GM19238 (cell line): ENCODE measurements around the gene ARFGAP1.

Experiments used
- DNase-seq: peaks from one replicate; pipeline ENCODE4 v3.0.0; 2011; ENCODE audit warnings: low spot score; ENCODE audit not compliant: insufficient read length

ARFGAP1 gene

DNA sequence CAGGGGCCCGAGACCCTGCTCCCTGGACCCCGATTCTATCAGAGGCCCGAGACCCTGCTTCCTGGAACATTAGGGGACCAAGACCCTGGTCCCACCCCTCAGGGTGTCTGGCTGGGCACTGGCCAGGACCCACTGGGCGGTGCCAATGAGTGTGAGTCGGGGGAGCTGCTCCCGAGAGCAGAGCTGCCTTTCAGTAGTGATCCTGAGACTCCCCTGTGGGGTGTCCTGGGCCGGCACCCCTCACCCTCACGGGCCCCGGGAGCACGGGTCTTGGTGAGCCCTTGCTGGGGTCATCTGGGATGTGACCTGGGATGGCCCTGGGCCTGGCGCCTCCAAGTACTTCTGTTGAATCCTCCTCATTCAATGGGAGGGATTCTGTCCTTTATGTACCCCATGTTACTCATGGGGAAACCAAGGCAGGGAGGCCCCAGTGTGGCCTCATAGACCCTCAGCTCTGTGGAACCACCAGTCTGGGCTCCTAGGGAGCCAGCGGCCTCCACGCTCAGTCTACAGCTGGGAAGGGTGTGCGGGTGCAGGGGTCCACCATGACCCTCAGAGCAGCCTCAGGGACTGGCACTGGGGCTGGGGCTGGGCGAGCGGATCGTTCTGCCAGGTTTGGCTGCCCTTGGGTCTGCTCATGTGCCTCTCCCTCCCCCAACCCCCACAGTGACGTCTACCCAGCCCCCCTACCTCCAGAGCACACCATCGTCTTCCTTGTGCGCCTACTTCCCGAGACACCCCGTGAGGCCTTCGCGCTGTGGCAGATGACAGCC, 46.0 kb downstream of the ARFGAP1 start:
- DNase-seq: no peak

DNA sequence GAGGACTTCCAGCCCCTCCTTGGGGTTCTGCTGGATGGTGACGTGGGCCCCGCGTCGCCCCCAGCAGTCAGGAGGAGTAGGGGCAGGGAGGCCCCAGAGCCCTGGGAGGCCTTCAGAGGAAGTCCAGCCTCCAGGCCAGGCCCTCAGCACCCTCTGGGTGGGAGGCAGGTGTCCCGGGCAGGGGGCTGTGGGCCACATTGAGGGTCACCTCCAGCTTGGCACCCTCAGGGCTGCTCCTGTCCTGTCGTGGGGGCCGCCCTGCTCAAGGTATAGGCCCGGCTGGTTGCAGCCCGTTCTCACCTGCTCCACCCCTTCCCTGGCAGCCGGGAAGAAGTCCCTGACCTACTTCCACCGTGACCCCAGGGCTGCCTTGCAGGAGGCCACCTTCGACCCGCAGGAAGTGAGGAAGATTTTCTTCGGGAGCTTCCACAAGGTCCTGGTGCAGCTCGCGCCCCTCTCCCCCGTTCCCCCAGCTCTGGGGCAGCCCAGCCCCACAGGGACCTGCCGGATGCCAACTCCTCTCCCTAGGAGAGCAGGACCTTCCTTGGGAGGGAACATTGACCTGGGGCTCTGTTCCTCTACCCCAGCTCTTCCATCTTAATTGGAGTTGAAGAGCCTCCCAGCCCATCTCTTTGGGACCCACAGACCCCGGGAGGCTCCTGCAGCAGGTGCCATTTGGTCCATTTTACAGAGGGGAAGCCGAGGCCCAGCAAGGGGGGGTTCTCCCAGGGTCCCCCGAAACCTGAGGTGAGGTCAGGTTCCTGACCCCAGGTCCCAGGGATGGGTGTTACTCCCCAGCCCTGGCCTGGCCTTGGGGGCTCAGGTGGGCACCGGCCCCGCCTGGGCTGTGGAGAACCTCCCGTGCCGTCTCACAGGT, 46.8 kb downstream of the ARFGAP1 start:
- DNase-seq: no peak

DNA sequence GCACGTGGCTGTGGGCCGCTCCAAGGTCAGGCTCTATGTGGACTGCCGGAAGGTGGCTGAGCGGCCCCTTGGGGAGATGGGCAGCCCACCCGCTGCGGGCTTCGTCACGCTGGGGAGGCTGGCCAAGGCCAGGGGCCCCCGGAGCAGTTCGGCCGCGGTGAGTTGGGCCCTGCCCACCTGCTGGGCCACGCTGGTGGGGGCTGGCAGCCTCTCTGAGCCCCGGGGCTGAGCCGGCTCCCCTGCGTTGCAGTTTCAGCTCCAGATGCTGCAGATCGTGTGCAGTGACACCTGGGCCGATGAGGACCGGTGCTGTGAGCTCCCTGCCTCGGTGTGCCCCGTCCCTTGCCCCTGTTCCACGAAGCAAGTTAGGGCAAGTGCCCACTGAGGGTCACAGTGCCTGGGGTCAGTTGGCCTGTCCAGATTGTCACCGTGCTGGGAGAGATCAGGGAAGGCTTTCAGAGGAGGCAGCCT, 47.5 kb downstream of the ARFGAP1 start:
- DNase-seq: no peak

DNA sequence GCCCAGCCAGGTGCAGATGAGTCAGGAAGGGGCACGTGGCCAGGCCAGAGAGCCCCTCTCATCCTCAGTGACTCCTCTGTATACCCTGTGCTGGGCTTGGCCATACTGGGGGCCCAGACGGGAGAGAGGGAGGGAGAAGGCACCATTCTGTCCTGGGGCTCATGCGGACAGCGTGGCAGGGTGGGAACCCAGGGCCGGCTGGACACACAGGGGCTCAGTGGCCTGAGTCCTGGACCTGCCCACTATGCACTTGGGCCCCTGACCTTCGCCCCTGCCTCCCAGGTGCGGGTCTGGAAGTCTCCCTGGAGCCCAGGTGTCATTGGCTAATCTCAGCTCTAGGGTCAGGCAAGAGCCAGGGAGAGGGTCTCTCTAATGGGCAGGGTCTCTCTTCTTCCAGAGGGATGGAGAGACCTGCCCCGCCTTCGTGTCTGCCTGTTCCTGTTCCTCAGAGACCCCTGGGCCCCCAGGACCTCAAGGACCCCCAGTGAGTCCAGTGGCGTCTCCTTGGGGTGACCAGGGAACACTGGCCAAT, 48.1 kb downstream of the ARFGAP1 start:
- DNase-seq: no peak

DNA sequence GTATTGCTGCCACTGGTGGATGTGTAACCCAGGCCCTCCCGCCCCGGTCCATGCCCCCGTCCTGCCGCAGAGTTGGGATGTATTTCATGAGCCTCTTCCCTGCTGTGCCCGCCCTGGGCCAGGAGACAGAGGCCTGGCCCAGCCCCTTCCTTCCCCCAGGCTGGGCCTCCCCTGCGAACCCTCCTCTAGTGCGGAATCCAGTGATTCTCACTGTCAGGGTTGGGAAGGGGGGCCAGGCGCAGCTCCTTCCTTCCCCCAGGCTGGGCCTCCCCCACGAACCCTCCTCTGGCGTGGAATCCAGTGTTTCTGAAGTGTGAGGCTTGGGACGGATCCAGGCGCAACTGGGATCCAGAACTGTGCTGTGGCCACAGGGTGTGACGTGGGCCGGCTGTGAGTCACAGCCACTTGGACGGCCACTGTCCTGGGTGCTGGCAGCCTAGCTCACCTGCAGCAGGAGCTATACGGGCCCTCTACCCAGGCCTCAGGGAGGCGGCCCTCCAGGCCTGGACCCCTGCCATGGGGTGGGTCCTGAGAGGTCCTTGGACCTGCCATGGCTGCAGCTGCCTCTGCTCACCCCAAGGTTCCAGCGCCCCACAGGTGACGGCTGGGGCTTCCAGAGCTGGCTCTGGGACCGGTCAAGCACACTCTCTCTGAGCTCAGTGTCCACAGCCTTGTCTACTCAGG, 48.7 kb downstream of the ARFGAP1 start:
- no peak for DNase-seq

DNA sequence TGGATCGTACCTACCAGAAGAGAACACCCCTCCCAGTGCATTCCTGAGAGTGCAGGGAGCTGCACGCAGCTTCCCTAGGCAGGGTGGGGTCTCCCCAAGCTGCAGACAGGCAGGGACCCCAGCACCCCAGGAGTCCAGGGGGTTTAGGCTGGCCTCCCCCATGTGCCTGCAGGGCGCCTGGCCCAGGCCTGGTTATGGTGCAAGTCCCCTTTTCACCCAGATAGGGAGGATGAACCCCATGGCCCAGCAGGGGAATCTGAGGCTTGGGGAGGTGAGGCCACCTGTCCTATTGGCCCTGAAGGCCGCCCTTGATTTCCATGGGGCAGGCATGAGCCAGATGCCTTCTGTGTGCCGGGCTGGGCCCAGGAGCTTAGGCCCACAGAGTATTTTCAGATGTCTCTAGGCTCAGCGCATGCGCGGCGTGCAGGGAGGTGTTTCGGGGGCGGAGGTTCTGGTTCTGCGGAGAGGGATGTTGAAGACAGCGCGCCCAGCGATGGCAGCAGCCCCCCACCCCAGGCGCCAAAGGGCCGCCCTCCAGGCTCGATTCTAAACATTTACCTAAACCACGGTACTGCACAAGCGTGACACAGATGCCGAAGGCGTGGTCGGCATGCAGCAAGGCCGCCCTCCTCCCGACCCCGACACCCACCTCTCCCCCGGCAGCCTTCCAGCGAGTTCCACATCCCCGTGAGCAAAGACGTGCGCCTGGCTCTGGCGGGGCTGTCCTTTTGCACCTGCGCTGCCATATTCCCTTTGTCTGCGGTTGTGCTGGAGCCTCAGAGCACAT, 49.7 kb downstream of the ARFGAP1 start:
- no peak for DNase-seq

DNA sequence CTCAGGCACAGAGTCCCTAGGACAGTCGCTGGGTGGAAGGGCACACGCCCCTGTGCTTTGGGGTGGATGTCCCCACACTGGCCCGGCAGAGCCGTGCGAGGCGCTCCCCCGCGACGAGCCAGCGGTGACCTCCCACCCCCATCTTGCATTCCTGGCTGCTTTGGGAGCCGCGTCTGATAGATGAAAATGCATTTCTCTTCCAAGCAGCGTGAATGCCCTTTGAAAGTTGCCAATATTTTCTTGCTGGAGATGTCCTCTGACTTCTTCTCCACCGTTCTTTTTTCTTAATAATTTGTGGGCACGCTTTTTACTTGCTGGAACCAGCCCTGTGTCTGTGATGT, 50.3 kb downstream of the ARFGAP1 start:
- DNase-seq: no peak

DNA sequence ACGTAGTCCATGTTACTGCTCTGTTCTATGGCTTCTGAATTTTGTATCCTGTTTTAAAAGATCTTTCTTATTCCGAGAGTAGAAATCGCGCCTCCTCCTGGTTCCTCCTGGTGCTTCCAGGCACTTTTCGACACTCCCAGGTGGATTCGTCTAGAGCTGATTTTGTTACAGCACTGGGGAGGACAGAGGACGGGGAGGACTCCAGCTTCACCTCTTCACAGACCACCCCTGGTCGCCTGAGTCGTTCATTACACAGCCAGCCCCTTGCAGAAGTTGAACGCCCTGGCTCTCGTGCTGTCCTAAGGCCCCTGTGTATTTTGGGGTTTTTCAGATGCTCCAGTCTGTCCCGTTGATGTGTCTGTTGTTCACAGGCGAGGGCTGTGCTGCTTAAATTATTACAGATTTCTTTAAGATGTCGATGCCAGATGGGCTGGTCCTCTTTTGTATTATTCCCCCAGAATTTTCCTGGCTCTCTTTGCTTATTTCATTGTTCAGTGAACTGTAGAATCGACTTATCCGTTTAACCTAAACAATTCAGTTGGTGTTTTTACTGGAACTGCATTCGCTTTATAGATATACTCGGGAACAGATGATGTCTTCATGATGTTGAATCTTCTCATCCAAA, 50.9 kb downstream of the ARFGAP1 start:
- DNase-seq: no peak

DNA sequence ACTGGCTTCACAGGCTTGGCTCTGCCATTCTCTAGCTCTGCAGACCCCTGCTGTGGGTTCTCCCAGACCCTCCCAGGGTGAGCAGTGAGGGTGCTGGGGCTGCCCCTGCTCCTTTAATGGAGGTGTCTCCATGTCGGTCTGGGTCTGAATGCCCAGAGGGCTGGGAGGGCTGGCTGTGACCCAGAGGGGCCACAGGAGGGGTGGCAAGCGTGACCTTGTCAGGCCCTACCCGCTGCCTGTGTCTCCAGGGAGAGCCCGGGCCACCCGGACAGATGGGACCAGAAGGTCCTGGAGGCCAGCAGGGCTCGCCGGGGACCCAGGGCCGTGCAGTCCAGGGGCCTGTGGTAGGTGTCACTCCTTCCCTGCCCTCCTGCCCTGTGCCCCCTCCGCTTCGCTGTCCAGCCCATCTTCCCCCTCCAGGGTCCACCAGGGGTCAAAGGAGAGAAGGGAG, 52.4 kb downstream of the ARFGAP1 start:
- DNase-seq: no peak

- no peak for DNase-seq
Observed at GRCh38 chr20:63325554-63326313, 53.1 kb downstream of the ARFGAP1 start.

DNA sequence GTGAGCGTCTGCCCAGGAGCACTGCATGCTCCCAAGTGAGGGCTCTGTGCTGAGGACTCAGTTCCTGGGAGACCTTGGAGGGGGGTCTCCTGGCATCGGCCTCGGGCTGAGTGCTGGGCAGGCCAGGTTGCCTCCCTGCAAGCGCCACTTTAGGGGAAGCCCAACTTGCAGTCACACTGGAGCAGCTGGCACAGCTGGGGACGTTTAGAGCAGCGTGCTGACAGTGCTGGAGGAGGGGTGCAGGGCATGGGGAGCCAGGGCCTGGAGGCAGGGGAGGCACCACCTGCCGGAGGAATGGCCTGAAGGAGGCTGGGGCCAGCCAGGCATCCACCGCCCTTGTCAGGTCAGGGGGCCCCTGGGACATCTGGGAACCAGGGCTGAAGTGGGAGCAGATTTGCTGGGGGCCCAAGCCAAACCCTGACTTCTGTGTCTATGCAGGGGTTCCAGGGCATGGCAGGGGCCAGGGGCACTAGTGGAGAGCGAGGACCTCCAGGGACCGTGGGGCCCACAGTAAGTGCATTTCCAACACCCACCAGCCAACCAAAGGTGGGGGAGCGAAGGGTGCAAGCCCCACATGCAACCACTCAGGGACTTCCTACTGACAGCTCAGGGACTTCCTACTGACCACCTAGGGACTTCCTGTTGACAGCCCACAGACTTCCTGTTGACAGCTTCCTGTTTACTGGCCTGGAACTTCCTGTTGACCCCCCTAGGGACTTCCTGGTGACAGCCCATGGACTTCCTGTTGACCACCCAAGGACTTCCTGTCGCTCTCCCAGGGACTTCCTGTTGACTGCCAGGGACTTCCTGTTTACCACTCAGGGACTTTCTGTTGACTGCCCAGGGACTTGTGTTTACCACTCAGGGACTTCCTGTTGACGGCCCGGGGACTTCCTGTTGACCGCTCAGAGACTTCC, 54.0 kb downstream of the ARFGAP1 start:
- DNase-seq: no peak

- no peak for DNase-seq
Observed at GRCh38 chr20:63327231-63327745, 54.7 kb downstream of the ARFGAP1 start.

GRCh38 chr20:63328026-63328700, 55.5 kb downstream of the ARFGAP1 start:
- DNase-seq: no peak

DNA sequence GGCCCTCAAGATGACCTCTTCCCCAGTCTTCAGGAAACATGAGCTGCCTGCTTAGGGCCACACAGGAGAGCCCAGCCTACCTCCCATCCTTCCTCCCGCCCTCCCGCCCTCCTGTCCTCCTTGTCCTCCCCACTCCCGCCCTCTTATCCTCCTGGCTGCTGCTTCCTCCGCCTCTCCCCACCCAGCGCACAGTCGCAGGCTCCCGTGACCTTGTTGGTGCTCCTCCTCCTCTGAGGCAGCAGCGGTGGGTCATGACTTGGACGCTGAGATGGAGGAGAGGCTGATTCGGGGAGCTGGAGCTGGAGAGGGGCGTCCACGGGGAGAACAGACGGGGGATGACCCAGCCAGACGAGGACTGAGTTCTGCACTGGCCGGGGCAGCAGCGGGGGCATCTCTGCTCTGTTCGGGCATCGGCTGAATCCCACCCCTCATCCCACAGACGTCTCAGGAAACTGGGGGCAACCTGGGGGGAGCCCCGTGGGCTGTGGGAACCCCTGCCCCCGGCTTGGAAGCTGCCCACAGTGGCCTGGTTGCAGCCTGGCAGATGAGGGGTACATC, 56.2 kb downstream of the ARFGAP1 start:
- DNase-seq: no peak

DNA sequence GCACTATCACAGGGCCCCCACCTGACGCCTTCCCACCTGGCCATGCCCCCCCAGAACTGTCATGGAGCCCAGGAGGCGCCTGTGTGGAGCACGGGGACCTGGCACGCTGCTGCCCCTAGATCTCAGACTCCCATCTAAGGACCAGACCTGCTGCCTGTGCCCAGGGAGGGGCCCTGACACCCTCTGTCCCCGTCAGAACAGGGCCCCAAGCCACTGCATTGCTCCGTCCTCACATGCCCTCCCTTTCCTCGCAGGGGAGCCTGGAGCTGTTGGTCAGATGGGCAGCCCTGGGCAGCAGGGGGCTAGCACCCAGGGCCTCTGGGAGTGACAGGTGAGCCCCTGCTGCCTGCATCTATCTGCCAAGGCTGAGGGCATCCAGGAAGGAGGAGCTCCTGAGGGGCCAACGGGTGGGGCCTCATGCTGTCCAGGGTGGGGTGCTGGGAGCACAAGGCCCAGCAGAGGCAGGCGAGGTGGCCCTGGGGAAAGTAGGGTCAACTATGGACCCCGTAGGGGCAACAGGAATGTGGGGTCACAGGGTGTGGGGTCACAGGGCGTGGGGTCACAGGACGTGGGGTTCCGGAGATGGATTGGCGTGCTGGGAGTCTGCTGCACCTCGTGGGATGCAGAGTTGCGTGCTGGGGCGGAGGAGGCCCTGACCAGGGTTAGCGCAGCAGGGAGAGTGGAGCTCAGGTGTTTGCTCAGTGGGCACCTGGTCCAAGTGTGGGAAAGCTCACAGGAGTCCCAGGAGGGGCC, 56.9 kb downstream of the ARFGAP1 start:
- no peak for DNase-seq

DNA sequence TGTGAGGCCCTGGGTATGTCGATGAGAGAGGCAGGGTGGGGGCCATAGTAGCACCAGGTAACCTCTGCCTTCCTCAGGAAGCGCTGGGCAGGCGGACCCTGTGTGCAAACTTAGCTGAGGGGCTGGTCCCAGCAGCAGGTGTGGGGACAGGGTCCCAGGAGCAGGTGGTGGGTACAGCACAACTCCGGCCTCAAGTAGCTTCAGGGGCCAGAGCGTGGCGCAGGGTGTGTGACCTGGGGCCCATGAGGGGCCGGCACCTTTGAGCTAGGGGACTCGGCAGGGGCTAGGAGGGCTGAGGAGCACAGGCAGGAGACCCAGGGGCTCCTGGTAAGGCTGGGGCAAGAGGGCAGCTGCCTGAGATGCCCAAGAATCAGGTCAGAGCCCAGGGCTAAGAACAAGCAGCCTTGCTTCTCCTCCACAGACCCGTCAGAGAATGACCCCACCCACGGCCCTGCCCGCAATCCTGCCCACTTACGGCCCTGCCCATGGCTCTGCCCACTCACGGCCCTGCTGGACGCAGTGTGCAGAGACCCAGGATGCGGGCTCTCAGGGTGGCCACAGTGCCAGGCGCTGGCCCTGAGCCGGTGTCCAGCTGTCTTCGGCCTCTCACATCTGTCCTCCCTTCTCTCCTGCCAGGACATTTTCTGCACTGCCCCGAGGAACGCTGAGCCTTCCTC, 57.6 kb downstream of the ARFGAP1 start:
- DNase-seq: no peak
